Glutamatergic neuron (in vitro differentiated cells): ENCODE measurements around the gene SPATA33. TPM values are rescaled to one million over a fixed set of nuclear protein-coding genes. Genes with fewer than 3 reads are reported as not detected.

ENCODE experiments used
- DNase-seq: peaks from one replicate; pipeline ENCODE4 v3.0.0; 2022
- H3K27ac Mint-ChIP-seq: one replicate; pipeline ENCODE4 v1.8.0; 2020; ENCODE audit warnings: mild to moderate bottlenecking, mixed read lengths, inconsistent platforms; ENCODE audit not compliant: unreplicated experiment
- H3K27me3 Mint-ChIP-seq: one replicate; pipeline ENCODE4 v1.8.0; 2020; ENCODE audit warnings: mild to moderate bottlenecking, moderate library complexity, mixed read lengths, inconsistent platforms; ENCODE audit not compliant: unreplicated experiment
- H3K36me3 Mint-ChIP-seq: one replicate; pipeline ENCODE4 v1.8.0; 2020; ENCODE audit warnings: mild to moderate bottlenecking, mixed read lengths, inconsistent platforms; ENCODE audit not compliant: unreplicated experiment
- H3K4me1 Mint-ChIP-seq: one replicate; pipeline ENCODE4 v1.8.0; 2020; ENCODE audit warnings: mild to moderate bottlenecking, low read depth, mixed read lengths, inconsistent platforms; ENCODE audit not compliant: unreplicated experiment
- H3K4me3 Mint-ChIP-seq: one replicate; pipeline ENCODE4 v1.8.0; 2020; ENCODE audit warnings: mild to moderate bottlenecking, mixed read lengths, inconsistent platforms; ENCODE audit not compliant: unreplicated experiment
- H3K9me3 Mint-ChIP-seq: one replicate; pipeline ENCODE4 v1.8.0; 2020; ENCODE audit warnings: mild to moderate bottlenecking, moderate library complexity, mixed read lengths, inconsistent platforms; ENCODE audit not compliant: unreplicated experiment
- total RNA-seq: library from RNA; stranded (reverse); fragmentation: NEBNext Ultra II Directional; extraction: Animal tissue kit (Norgen Biotek cat#: 25700); gene quantifications from one replicate; pipeline ENCODE4 v1.2.1, GENCODE V29; 2021; ENCODE audit not compliant: unreplicated experiment
- TF ChIP-seq, protein P1 (sequence below): fragments of 200-600 bp; sonication (generic); IDR thresholded peaks from one replicate; pipeline ENCODE4 v1.5.0; 2021; ENCODE audit not compliant: partially characterized antibody, unreplicated experiment

The SPATA33 gene
- total RNA-seq, 1 donor from 2014 or later: 18.0 TPM

DNA sequence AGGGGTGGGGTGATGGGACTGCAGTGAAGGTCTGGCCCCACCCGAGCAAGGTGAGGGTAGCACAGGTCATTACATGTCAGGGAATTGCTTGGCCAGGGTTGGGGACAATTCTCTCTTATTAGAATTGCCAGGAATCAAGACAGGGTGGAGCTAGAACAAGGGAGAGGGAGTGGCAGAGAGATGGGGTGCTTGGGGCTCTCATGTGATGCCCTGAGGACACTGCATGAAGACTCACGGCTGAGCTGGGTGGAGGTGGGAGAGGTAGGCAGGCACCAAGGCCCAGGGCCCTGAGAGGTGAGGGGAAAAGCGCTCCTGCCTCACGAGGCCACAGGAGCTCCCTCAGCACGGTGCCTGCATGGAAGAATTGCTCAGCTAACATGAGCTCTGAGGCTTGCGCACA is 40.6 kb upstream of the SPATA33 start:
- Mint-ChIP-seq H3K36me3 (peaks cover 5% of the 10 kb centered on the region), H3K27me3 (peaks cover 10% of the 10 kb centered on the region), H3K9me3 (peaks cover 6% of the 10 kb centered on the region), H3K4me1 (peaks cover 12% of the 10 kb centered on the region), H3K27ac (no peak overlapping the region), H3K4me3 (no peak overlapping the region)
- TF ChIP-seq, protein P1, sequence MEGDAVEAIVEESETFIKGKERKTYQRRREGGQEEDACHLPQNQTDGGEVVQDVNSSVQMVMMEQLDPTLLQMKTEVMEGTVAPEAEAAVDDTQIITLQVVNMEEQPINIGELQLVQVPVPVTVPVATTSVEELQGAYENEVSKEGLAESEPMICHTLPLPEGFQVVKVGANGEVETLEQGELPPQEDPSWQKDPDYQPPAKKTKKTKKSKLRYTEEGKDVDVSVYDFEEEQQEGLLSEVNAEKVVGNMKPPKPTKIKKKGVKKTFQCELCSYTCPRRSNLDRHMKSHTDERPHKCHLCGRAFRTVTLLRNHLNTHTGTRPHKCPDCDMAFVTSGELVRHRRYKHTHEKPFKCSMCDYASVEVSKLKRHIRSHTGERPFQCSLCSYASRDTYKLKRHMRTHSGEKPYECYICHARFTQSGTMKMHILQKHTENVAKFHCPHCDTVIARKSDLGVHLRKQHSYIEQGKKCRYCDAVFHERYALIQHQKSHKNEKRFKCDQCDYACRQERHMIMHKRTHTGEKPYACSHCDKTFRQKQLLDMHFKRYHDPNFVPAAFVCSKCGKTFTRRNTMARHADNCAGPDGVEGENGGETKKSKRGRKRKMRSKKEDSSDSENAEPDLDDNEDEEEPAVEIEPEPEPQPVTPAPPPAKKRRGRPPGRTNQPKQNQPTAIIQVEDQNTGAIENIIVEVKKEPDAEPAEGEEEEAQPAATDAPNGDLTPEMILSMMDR: no peak
- no peak for DNase-seq

DNA sequence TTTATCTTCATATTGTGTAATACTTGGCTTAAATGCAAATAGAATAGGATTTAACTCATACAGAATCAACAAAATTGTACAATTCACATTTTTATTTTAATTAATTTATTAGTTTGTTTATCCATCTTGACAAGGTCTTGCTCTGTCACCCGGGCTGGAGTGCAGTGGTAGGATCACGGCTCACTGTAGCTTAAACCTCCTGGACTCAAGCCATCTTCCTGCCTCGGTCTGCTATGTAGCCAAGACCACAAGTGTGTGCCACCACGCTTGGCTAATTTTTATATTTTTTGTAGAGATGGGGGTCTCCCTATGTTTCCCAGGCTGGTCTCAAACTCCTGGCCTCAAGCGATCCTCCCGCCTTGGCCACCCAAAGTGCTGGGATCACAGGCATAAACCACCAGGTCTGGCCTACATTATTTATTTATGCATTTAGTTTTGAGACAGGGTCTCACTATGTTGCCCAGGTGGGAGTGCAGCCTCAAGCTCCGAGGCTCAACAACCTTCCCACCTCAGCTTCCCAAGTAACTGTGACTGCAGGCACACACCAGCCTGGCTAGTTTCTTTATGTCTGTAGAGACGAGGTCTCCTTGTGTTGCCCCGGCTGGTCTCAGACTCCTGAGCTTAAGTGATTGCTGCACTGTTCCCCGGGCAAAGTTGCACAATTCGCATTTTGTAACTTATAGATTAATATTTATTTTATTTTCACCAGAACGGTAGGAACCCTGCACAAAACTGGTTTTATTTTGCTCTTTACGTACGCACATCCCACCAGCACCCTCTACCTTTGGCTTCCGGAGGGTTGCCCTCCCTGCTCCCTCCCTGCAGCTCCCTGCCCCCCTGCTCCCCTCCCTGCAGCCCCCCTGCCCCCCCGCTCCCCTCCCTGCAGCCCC is 39.3 kb upstream of the SPATA33 start:
- H3K4me1 Mint-ChIP-seq: peaks cover 5% of the 10 kb centered on the region
- peaks cover 1% of the 10 kb centered on the region for H3K27me3 Mint-ChIP-seq
- H3K4me3 Mint-ChIP-seq: no peak overlapping the region
- no peaks in the 10 kb centered on the region for H3K36me3 Mint-ChIP-seq
- no peak for DNase-seq
- H3K9me3 Mint-ChIP-seq: no peaks in the 10 kb centered on the region
- H3K27ac Mint-ChIP-seq: no peak overlapping the region
- TF ChIP-seq, protein P1: no peak

DNA sequence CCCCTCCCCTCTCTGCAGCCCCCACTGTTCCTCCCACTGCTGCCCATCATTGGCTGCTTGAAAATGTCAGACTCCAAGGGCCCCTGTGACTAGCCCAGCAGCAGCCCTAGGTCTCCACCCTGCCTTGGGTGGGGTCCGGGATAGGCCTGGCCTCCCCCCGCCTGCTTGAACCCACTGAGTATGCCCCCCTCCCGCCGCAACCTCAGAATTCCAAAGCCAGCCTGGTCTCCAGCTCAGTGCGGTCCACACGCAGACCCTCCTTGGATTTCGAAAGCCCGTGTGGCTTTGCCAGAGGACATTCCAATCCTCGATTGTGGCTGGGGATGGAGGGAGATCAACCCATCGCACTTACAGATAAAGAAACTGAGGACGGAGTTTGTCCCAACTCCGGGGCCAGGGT is 37.8 kb upstream of the SPATA33 start:
- H3K9me3 Mint-ChIP-seq: peaks cover 4% of the 10 kb centered on the region
- H3K36me3 Mint-ChIP-seq: no peaks in the 10 kb centered on the region
- TF ChIP-seq, protein P1: no peak
- peaks cover 3% of the 10 kb centered on the region for H3K27me3 Mint-ChIP-seq
- H3K4me3 Mint-ChIP-seq: no peak overlapping the region
- no peak overlapping the region for H3K27ac Mint-ChIP-seq
- DNase-seq: no peak
- H3K4me1 Mint-ChIP-seq: peaks cover 14% of the 10 kb centered on the region

DNA sequence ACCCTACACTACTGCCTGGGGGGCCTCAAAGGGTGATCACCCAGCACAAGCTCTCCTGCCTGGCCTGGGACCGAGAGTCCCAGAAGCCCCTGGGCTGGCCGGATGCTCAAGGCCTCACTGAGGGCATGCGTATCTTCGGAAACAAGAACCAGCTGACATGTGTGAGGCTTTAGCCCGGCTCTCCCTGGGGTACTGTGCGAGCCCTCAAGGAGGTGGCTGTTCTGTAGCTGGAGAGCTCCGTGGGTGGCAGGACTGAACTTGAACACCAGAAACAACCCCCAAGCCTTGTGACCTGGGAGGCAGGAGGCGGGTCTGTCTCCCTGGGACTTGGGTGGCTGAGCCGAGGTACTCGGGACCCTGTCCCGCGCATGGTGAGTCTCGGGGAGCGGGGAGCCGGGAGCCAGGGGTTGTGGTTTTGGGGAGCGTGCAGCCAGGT is 37.2 kb upstream of the SPATA33 start:
- peaks cover 4% of the 10 kb centered on the region for H3K9me3 Mint-ChIP-seq
- TF ChIP-seq, protein P1: no peak
- H3K4me3 Mint-ChIP-seq: no peak overlapping the region
- peaks cover 14% of the 10 kb centered on the region for H3K4me1 Mint-ChIP-seq
- no peak overlapping the region for H3K27ac Mint-ChIP-seq
- no peaks in the 10 kb centered on the region for H3K36me3 Mint-ChIP-seq
- DNase-seq: no peak
- peaks cover 6% of the 10 kb centered on the region for H3K27me3 Mint-ChIP-seq

DNA sequence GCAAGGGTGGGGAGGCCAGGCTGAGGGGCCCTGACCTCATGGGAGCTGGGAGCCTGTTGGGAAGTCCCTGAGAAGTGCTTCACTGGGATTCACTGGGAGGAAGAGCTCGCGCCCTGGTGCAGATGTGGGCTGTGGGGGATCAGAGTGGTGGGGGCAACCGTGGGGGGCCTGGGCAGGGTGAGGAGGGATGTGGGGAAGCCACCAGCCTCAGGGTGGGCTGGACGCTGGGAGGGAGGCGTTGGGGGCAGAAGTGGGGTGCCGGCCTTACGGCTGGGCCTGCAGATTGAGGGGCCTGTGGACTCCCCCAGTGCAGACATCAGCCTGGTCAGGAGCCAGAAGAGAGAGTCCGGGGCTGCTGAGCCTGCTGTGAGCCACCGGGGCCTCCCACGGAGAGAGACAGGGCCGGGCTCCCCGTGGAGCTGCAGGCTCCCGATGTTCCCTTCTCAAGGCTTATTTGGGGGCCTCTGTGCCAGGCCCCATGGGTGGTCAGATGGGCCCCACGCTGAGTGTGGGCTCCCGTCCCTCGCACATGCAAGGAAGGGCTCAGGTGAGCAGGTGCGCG is 36.4 kb upstream of the SPATA33 start:
- Mint-ChIP-seq H3K27ac (no peak overlapping the region), H3K27me3 (peaks cover 6% of the 10 kb centered on the region), H3K4me3 (no peak overlapping the region), H3K9me3 (peaks cover 4% of the 10 kb centered on the region), H3K4me1 (peaks cover 14% of the 10 kb centered on the region), H3K36me3 (no peaks in the 10 kb centered on the region)
- TF ChIP-seq, protein P1: no peak
- no peak for DNase-seq
